HG02840 (cell line): ENCODE data around the gene NDUFA8.

ENCODE experiments used
- ATAC-seq: cut with Tn5 transposase; IDR thresholded peaks from one replicate; pipeline ENCODE4 v1.9.1; 2021; ENCODE audit warnings: mild to moderate bottlenecking, moderate library complexity, moderate number of reproducible peaks; ENCODE audit not compliant: unreplicated experiment, low FRiP score

Gene NDUFA8

DNA sequence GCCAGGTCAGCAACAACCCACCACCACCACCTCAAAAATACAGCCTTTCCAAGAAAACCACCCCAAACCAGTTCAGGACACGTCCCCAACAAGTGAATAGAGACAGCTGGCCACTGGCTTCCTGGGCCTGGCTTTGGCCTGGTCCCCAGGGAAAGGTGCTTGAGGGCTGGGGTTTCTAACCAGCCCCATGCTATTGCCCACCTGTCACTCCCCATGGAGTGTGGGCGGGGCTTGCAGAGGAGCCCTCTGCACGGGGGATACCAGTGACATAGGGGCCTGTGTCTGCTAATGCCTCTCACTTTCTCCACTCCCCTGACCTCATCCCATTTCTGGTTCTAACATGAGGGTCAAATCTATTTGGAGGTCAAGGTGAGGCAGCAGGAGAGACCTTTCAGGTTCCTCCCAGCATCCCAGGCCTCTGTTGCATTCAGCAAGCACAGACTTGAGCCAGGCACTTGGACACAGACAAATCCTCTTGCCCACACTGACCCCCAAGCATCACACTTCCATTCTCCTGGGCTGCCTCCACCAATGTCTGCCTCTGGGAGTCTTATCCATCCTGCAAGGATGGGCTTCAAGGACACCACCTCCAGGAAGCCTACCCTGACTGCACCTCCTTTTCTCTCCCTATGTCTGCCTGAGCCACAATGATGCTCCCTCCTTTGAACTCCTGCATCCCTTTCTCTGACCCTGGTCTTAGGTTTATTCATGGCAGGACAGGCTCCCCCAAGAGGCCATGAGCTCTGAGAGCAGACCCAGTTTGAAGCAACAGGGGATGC lies 50.4 kb downstream of the NDUFA8 start:
- ATAC-seq, result no peak

- no peak for ATAC-seq
Measured at GRCh38 chr9:122107291-122107805, 52.2 kb downstream of the NDUFA8 start.

DNA sequence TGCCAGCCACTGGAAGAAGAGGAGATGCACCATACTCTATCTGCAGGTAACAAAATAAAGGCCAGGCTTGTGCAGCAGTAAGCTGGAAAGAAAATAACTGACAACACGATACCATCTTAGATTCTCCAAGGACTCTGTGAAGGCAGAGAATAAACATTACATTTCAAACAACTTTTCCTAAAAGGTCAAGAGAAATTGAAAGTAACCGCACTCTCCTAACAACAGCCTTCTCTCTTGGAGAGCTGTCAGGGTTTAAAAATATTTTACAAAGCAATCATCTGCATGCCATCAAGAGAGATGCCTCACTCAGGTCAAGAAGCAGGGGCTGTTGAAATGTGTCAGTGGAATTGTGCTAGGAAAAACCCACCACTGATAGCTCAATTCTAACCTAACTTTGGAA lies 53.0 kb downstream of the NDUFA8 start:
- no peak for ATAC-seq

- ATAC-seq, result no peak
Measured at GRCh38 chr9:122103985-122104384, 55.6 kb downstream of the NDUFA8 start.

- no peak for ATAC-seq
Measured at GRCh38 chr9:122102156-122102555, 57.4 kb downstream of the NDUFA8 start.

- ATAC-seq, result no peak
Measured at GRCh38 chr9:122100756-122101155, 58.8 kb downstream of the NDUFA8 start.

DNA sequence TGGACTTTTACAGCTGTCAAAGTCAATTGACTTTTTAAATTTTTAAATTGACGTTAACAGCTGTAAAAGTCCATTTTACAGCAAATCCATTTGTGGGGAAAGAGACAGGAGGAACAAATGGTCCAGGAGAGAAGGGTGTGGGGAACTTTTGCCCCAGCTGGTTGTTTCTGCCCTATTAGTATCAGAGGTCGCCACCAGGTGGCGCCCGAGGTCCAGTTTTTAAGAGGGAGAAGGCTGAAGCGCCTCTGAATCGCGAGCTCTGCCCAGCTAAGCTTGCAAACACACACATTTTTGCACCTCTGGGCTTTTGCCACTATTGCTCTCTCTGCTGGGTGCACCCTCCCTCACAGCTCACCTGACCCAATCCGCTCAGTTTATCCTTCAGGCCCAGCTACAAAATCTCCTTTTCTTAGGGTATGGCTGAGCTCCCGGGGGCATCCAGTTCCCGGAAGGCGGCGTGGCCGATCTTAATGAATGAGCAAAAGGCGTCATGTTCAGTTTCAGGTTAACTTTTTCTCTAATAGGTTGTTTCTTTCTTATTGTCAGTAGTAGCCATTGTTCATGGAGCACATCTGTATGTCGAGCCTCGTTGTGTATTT lies 60.2 kb downstream of the NDUFA8 start:
- ATAC-seq, result no peak

GRCh38 chr9:122097679-122098315 lies 61.8 kb downstream of the NDUFA8 start:
- no peak for ATAC-seq

DNA sequence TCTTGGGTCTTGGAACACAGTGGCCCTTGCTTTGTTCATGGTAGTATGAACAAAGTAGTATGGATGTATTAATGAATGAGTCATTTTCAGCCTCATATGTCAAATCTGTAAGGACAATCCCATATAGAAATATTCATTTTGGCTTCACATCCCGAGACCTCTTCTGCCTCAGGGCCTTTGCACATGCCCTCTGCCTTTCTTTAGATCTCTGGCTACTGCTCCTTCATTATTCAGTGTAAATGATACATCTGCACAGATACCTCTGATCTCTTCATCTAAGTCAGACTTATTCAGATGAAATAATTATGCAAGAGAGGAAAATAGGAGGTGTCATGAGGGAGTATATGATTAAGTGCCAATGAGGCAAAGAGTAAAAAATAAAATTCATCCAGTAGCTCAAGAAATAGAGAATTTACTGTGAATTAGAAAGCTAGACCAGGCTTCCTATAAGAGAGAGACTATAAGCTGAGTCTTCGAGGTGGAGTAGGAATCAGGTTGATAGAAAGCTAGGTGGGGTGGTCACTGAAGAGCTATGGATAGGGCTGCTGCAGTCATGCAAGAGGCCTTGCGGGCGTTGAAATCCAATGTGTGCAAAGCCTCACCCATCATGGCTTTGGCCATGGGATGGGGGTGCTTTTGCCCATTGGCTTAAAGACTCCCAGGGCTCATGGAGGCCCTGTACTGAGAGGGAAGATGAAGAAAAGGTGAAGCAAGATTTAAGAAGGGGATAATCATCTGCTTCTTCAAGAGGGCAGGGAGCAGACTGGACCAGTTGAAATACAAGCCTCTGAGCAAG lies 62.8 kb downstream of the NDUFA8 start:
- ATAC-seq, result no peak

GRCh38 chr9:122095010-122095767 lies 64.4 kb downstream of the NDUFA8 start:
- ATAC-seq, result no peak
